Endothelial cell of umbilical vein (primary cell): Measurements from ENCODE around the gene TXNRD1. TPM values are rescaled to one million over a fixed set of nuclear protein-coding genes. Genes with fewer than 3 reads are reported as not detected.

Experiments used
- BruUV-seq: library from RNA; stranded (reverse); fragments of 400-500 nt; replicated peaks from 2 replicates; lab custom pipeline; 2021; lab: Mats Ljungman, UMichigan
- CTCF ChIA-PET: fragments of 300-600, 350-600 bp; sonication (Branson Sonifier 250); formaldehyde crosslinking; loops from one replicate; lab custom pipeline; 2021; ENCODE audit warnings: antibody characterized with exemption, inconsistent platforms; lab: Charles Lee
- POLR2A ChIA-PET: fragments of 300-600, 350-600 bp; sonication (Branson Sonifier 250); formaldehyde crosslinking; loops from one replicate; lab custom pipeline; 2021; ENCODE audit warnings: antibody characterized with exemption, inconsistent platforms; lab: Charles Lee
- DNase-seq: peaks from one replicate; pipeline ENCODE4 v3.0.0-alpha.2; 2011; ENCODE audit warnings: low read depth, low spot score
- FAIRE-seq: peaks from 2 replicates; lab custom pipeline; 2011; peaks lifted over from hg19 to GRCh38; lab: Jason Lieb, UNC
- H2AFZ ChIP-seq: 2 replicates; pipeline ENCODE4 v1.6.0; 2012; ENCODE audit warnings: low read depth, low read length, control low read depth, inconsistent platforms
- H3K27ac ChIP-seq: 2 replicates; pipeline ENCODE4 v1.5.1; 2011; ENCODE audit warnings: low read depth, mild to moderate bottlenecking, control low read depth, low read length, moderate library complexity; ENCODE audit not compliant: insufficient read depth
- H3K27me3 ChIP-seq, 2 experiments: 2 replicates each; pipeline versions ENCODE4 v1.6.0 to v1.6.1; 2011; ENCODE audit warnings: low read length in 2 of 2, mixed read lengths in 1 of 2; ENCODE audit not compliant: control insufficient read depth in 2 of 2, insufficient read depth in 2 of 2
- H3K36me3 ChIP-seq, 2 experiments: 2 replicates in 1 of 2; 3 replicates in 1 of 2; pipeline ENCODE4 v1.5.1; 2011; ENCODE audit warnings: low read length in 2 of 2, mild to moderate bottlenecking in 1 of 2, moderate library complexity in 1 of 2; ENCODE audit not compliant: control insufficient read depth in 2 of 2, insufficient read depth in 2 of 2; ENCODE audit errors: extremely low read depth in 1 of 2
- H3K4me1 ChIP-seq: 3 replicates; pipeline ENCODE4 v1.5.1; 2011; ENCODE audit warnings: mild to moderate bottlenecking, low read length; ENCODE audit not compliant: control insufficient read depth, insufficient read depth; ENCODE audit errors: extremely low read depth
- H3K4me2 ChIP-seq: 2 replicates; pipeline ENCODE4 v1.6.1; 2011; ENCODE audit warnings: low read length, control low read depth, mixed read lengths; ENCODE audit not compliant: insufficient read depth
- H3K4me3 ChIP-seq, 3 experiments: fragments of 200-600 bp in 1 of 3; sonication (generic), shearing (Covaris generic) in 1 of 3; replicated peaks in 1 of 3; 2 replicates each; pipeline ENCODE4 v1.5.1; 2011 to 2016; ENCODE audit warnings: control low read depth in 3 of 3, low read length in 3 of 3, mild to moderate bottlenecking in 2 of 3, inconsistent platforms in 1 of 3, low read depth in 1 of 3, moderate library complexity in 1 of 3; ENCODE audit not compliant: insufficient read depth in 1 of 3
- H3K79me2 ChIP-seq: 2 replicates; pipeline ENCODE4 v1.6.0; 2012; ENCODE audit warnings: low read length, inconsistent platforms; ENCODE audit not compliant: control insufficient read depth, insufficient read depth
- H3K9ac ChIP-seq: replicated peaks from 2 replicates; pipeline ENCODE3; 2011; ENCODE audit warnings: low read length, control low read depth; ENCODE audit not compliant: insufficient read depth; ENCODE audit errors: extremely low read depth
- H3K9me1 ChIP-seq: replicated peaks from 3 replicates; pipeline ENCODE4 v1.6.0; 2011; ENCODE audit warnings: mild to moderate bottlenecking, low read length; ENCODE audit not compliant: control insufficient read depth, insufficient read depth; ENCODE audit errors: extremely low read depth
- H3K9me3 ChIP-seq: replicated peaks from 2 replicates; pipeline ENCODE4 v1.5.1; 2012; ENCODE audit warnings: low read length, inconsistent platforms; ENCODE audit not compliant: control insufficient read depth, insufficient read depth
- H4K20me1 ChIP-seq: replicated peaks from 2 replicates; pipeline ENCODE3; 2011; ENCODE audit warnings: mild to moderate bottlenecking, low read length; ENCODE audit not compliant: control insufficient read depth, insufficient read depth; ENCODE audit errors: extremely low read depth
- CTCF ChIP-seq, 2 donors: IDR thresholded peaks; 1 replicate in 1 of 2; 2 replicates in 1 of 2; pipeline ENCODE4 v1.5.1; 2011; ENCODE audit warnings: low read length in 2 of 2, mild to moderate bottlenecking in 2 of 2, moderate library complexity in 2 of 2, control low read depth in 1 of 2, inconsistent platforms in 1 of 2, low read depth in 1 of 2; ENCODE audit not compliant: insufficient read depth in 1 of 2; ENCODE audit errors: extremely low read depth in 1 of 2
- EZH2 ChIP-seq: IDR thresholded peaks from 2 replicates; pipeline ENCODE4 v1.6.1; 2012; ENCODE audit warnings: borderline replicate concordance, low read depth, mild to moderate bottlenecking, moderate library complexity, low read length, inconsistent platforms; ENCODE audit not compliant: severe bottlenecking
- FOS ChIP-seq: IDR thresholded peaks from 2 replicates; pipeline ENCODE4 v1.6.1; 2011; ENCODE audit warnings: mild to moderate bottlenecking, low read length, moderate library complexity, borderline replicate concordance; ENCODE audit not compliant: insufficient read depth
- GATA2 ChIP-seq: IDR thresholded peaks from 2 replicates; pipeline ENCODE4 v1.7.0; 2011; ENCODE audit warnings: low read depth, mild to moderate bottlenecking, moderate library complexity, mixed read lengths, low read length; ENCODE audit not compliant: insufficient read length, insufficient read depth
- JUN ChIP-seq: IDR thresholded peaks from 2 replicates; pipeline ENCODE4 v1.6.1; 2011; ENCODE audit warnings: borderline replicate concordance, low read depth; ENCODE audit not compliant: insufficient read length, insufficient read depth
- MAX ChIP-seq: IDR thresholded peaks from 2 replicates; pipeline ENCODE4 v1.6.1; 2011; ENCODE audit not compliant: insufficient read depth, insufficient read length
- MYC ChIP-seq: IDR thresholded peaks from one replicate; pipeline ENCODE4 v1.6.1; 2011; ENCODE audit warnings: mild to moderate bottlenecking, low read depth, low read length
- POLR2A ChIP-seq: IDR thresholded peaks from 2 replicates; pipeline ENCODE4 v1.6.1; 2012; ENCODE audit warnings: low read depth, mild to moderate bottlenecking, control low read depth, low read length
- POLR2AphosphoS5 ChIP-seq: IDR thresholded peaks from 2 replicates; pipeline ENCODE4 v1.6.1; 2012; ENCODE audit warnings: low read depth, mild to moderate bottlenecking, control low read depth, low read length, moderate library complexity; ENCODE audit not compliant: insufficient read depth
- dilution Hi-C: fragments of 300-500 bp; cut with MboI; formaldehyde crosslinking; loops from one replicate; pipeline ENCODE4 v1.15.0; 2019; ENCODE audit warnings: low sequenced_read_pairs; ENCODE audit not compliant: extremely low pct_ligation_motif_present
- intact Hi-C: fragments of 100-400 bp; cut with micrococcal nuclease; formaldehyde crosslinking; loops from one replicate; pipeline ENCODE4 v1.10.0; 2022
- polyA plus RNA-seq, 4 experiments: library from polyadenylated mRNA; depleted of rRNA in 3 of 4; stranded (reverse) in 3 of 4; unstranded in 1 of 4; fragments of >200 nt; gene quantifications; 2 replicates each; pipeline versions ENCODE4 v1.2.1 to v1.2.3, GENCODE V29; 2011 to 2012; ENCODE audit warnings: missing spikeins in 1 of 4
- total RNA-seq: library from RNA; stranded (reverse); gene quantifications from 2 replicates; pipeline ENCODE4 v1.2.3, GENCODE V29; 2021

The TXNRD1 gene
- total and polyA plus RNA-seq, 2 donors (not counting 3 experiments of a cell fraction or from before 2014, with no cell fraction given), result 309 to 566 TPM

GRCh38 chr12:104359216-104359615 lies 143.6 kb downstream of the TXNRD1 start:
- DNase-seq (no peak), FAIRE-seq (no peak)
- Histone ChIP-seq H4K20me1 (no peaks in the 10 kb centered on the region), H3K9me3 (no peaks in the 10 kb centered on the region), H3K4me1 (peaks cover 2% of the 10 kb centered on the region), H3K9me1 (no peaks in the 10 kb centered on the region), H3K9ac (no peak overlapping the region), H3K27ac (no peak overlapping the region), H3K27me3 (no peaks in the 10 kb centered on the region), H3K36me3 (peaks cover 6 to 7% of the 10 kb centered on the region in 2 experiments), H3K4me3 (no peak overlapping the region), H3K79me2 (no peaks in the 10 kb centered on the region), H3K4me2 (no peak overlapping the region), H2AFZ (no peak overlapping the region)
- ChIA-PET POLR2A (no interaction called here), CTCF (interaction anchor here (0.7 to 1.9 kb wide), 6 partner anchors 8 to 693 kb away, joined by 3 to 7 read pairs (median 4); no protein-coding TSS in a partner anchor)
- no TSS peak for BruUV-seq
- no peak for TF ChIP-seq JUN
- no peak for TF ChIP-seq MAX
- no peak for TF ChIP-seq MYC
- TF ChIP-seq GATA2, result no peak
- no peak for TF ChIP-seq EZH2
- TF ChIP-seq FOS, result no peak
- TF ChIP-seq POLR2A, result no peak
- TF ChIP-seq POLR2AphosphoS5, result no peak
- no peak for TF ChIP-seq CTCF (IDR thresholded peaks at IDR 0.05; ENCODE audit: extremely low read depth in 1 of 2, insufficient read depth in 1 of 2, low read depth in 1 of 2, low read length in 2 of 2)
- intact Hi-C loops, result no loop called here
- dilution Hi-C loops, result no loop called here
